Thymus (tissue), 11 donors: ENCODE results near the gene CELF4. TPM values are rescaled to one million over a fixed set of nuclear protein-coding genes. Genes with fewer than 3 reads are reported as not detected.

Experiments used
- DNase-seq, 9 donors: peaks; one replicate each; pipeline ENCODE4 v3.0.0-alpha.2; 2013; ENCODE audit warnings: low spot score in 9 of 9, low read depth in 6 of 9, missing footprints in 1 of 9
- H3K27ac ChIP-seq, 2 donors: one replicate each; pipeline ENCODE4 v1.5.1; 2013; ENCODE audit warnings: control low read depth in 1 of 2, low read depth in 1 of 2, low read length in 1 of 2, mild to moderate bottlenecking in 1 of 2, moderate library complexity in 1 of 2
- H3K27me3 ChIP-seq, 2 donors: one replicate each; pipeline ENCODE4 v1.5.1; 2013; ENCODE audit warnings: low read length in 1 of 2; ENCODE audit not compliant: control insufficient read depth in 2 of 2, insufficient read depth in 1 of 2
- H3K36me3 ChIP-seq, 2 donors: one replicate each; pipeline ENCODE4 v1.5.1; 2013; ENCODE audit warnings: low read length in 1 of 2, mild to moderate bottlenecking in 1 of 2, moderate library complexity in 1 of 2; ENCODE audit not compliant: control insufficient read depth in 2 of 2, insufficient read depth in 2 of 2
- H3K4me1 ChIP-seq, 2 donors: one replicate each; pipeline ENCODE4 v1.5.1; 2013; ENCODE audit warnings: low read length in 2 of 2; ENCODE audit not compliant: control insufficient read depth in 2 of 2, insufficient read depth in 2 of 2
- H3K4me3 ChIP-seq, 2 donors: one replicate each; pipeline ENCODE4 v1.5.1; 2013; ENCODE audit warnings: low read length in 2 of 2, control low read depth in 1 of 2, mild to moderate bottlenecking in 1 of 2
- H3K9me3 ChIP-seq, 2 donors: one replicate each; pipeline ENCODE4 v1.5.1; 2013; ENCODE audit warnings: low read length in 1 of 2, mild to moderate bottlenecking in 1 of 2; ENCODE audit not compliant: control insufficient read depth in 2 of 2, insufficient read depth in 1 of 2
- WGBS: extraction: QIAGEN DNeasy Blood & Tissue Kit; methylation state at CpG from one replicate; pipeline ENCODE4 v1.1.7; 2013; 5-methylcytosine and 5-hydroxymethylcytosine counted together
- polyA plus RNA-seq: library from polyadenylated mRNA; stranded (reverse); fragments of 200-250 nt; gene quantifications from one replicate; pipeline ENCODE4 v1.2.3, GENCODE V29; 2013
- total RNA-seq: library from RNA; stranded (reverse); fragments of 120-200 nt; gene quantifications from one replicate; pipeline ENCODE4 v1.2.4, GENCODE V29; 2013
- donor health status: healthy.

The CELF4 gene
- total and polyA plus RNA-seq, 2 donors = 0.05 to 0.39 TPM

GRCh38 chr18:37252342-37252741 is 313.3 kb downstream of the CELF4 start:
- Histone ChIP-seq H3K36me3 (no peaks in the 10 kb centered on the region), H3K4me1 (peaks cover 0 to 2% of the 10 kb centered on the region in 2 donors), H3K27me3 (peaks cover 26 to 72% of the 10 kb centered on the region in 2 donors), H3K9me3 (no peaks in the 10 kb centered on the region), H3K27ac (no peak overlapping the region), H3K4me3 (no peak overlapping the region)
- WGBS = 83% methylated on average over 3 of the region's 3 CpGs
- no peak for DNase-seq

- 84% methylated on average over 3 of the region's 3 CpGs for WGBS
- DNase-seq = no peak
- peaks cover 26 to 68% of the 10 kb centered on the region in 2 donors for H3K27me3 ChIP-seq
Measured at GRCh38 chr18:37251679-37252078, 313.9 kb downstream of the CELF4 start.

GRCh38 chr18:37249895-37250618 is 315.5 kb downstream of the CELF4 start:
- DNase-seq = no peak
- WGBS = 80% methylated on average over 6 of the region's 6 CpGs

More at GRCh38 chr18:37251679-37252078, 313.9 kb downstream of the CELF4 start:
- Histone ChIP-seq H3K27ac (no peak overlapping the region), H3K4me1 (peaks cover 0 to 2% of the 10 kb centered on the region in 2 donors), H3K36me3 (no peaks in the 10 kb centered on the region), H3K9me3 (no peaks in the 10 kb centered on the region), H3K4me3 (no peak overlapping the region)

GRCh38 chr18:37249171-37249886 is 316.3 kb downstream of the CELF4 start:
- Histone ChIP-seq H3K27me3 (peaks cover 24 to 58% of the 10 kb centered on the region in 2 donors), H3K9me3 (no peaks in the 10 kb centered on the region), H3K4me3 (no peak overlapping the region), H3K27ac (no peak overlapping the region), H3K4me1 (peaks cover 0 to 2% of the 10 kb centered on the region in 2 donors), H3K36me3 (no peaks in the 10 kb centered on the region)
- no peak for DNase-seq
- 88% methylated on average over 11 of the region's 11 CpGs for WGBS

More at GRCh38 chr18:37249895-37250618, 315.5 kb downstream of the CELF4 start:
- no peaks in the 10 kb centered on the region for H3K9me3 ChIP-seq
- H3K4me3 ChIP-seq = no peak overlapping the region
- no peak overlapping the region for H3K27ac ChIP-seq
- H3K4me1 ChIP-seq = peaks cover 0 to 2% of the 10 kb centered on the region in 2 donors
- no peaks in the 10 kb centered on the region for H3K36me3 ChIP-seq
- peaks cover 24 to 58% of the 10 kb centered on the region in 2 donors for H3K27me3 ChIP-seq

GRCh38 chr18:37248281-37248680 is 317.3 kb downstream of the CELF4 start:
- WGBS = 91% methylated on average over 5 of the region's 5 CpGs
- DNase-seq = no peak
- Histone ChIP-seq H3K9me3 (peaks cover 0 to 2% of the 10 kb centered on the region in 2 donors), H3K4me1 (no peaks in the 10 kb centered on the region), H3K36me3 (no peaks in the 10 kb centered on the region), H3K27me3 (peaks cover 17 to 60% of the 10 kb centered on the region in 2 donors), H3K4me3 (no peak overlapping the region), H3K27ac (no peak overlapping the region)

- no peaks in the 10 kb centered on the region for H3K4me1 ChIP-seq
- H3K36me3 ChIP-seq = no peaks in the 10 kb centered on the region
- no peak for DNase-seq
- peaks cover 13 to 60% of the 10 kb centered on the region in 2 donors for H3K27me3 ChIP-seq
- no peak overlapping the region for H3K27ac ChIP-seq
- H3K4me3 ChIP-seq = no peak overlapping the region
- H3K9me3 ChIP-seq = peaks cover 0 to 2% of the 10 kb centered on the region in 2 donors
- WGBS = 92% methylated on average over 10 of the region's 10 CpGs
Measured at GRCh38 chr18:37247497-37248161, 318.0 kb downstream of the CELF4 start.

GRCh38 chr18:37246779-37247340 is 318.7 kb downstream of the CELF4 start:
- Histone ChIP-seq H3K4me1 (no peaks in the 10 kb centered on the region), H3K27ac (no peak overlapping the region), H3K27me3 (peaks cover 14 to 60% of the 10 kb centered on the region in 2 donors), H3K4me3 (no peak overlapping the region), H3K36me3 (no peaks in the 10 kb centered on the region), H3K9me3 (peaks cover 0 to 2% of the 10 kb centered on the region in 2 donors)
- DNase-seq = no peak
- WGBS = 94% methylated on average over 13 of the region's 13 CpGs

GRCh38 chr18:37244618-37245017 is 321.0 kb downstream of the CELF4 start:
- 94% methylated on average over 13 of the region's 13 CpGs for WGBS
- Histone ChIP-seq H3K4me3 (no peak overlapping the region), H3K27ac (no peak overlapping the region), H3K9me3 (peaks cover 0 to 2% of the 10 kb centered on the region in 2 donors), H3K27me3 (peaks cover 14 to 55% of the 10 kb centered on the region in 2 donors), H3K36me3 (no peaks in the 10 kb centered on the region), H3K4me1 (no peaks in the 10 kb centered on the region)
- DNase-seq = no peak
